Measurements from ENCODE around the gene NPHP3.
A peak's percentile ranks its signal among the peaks of the same experiment; 100 is the strongest.

Gene NPHP3

DNA sequence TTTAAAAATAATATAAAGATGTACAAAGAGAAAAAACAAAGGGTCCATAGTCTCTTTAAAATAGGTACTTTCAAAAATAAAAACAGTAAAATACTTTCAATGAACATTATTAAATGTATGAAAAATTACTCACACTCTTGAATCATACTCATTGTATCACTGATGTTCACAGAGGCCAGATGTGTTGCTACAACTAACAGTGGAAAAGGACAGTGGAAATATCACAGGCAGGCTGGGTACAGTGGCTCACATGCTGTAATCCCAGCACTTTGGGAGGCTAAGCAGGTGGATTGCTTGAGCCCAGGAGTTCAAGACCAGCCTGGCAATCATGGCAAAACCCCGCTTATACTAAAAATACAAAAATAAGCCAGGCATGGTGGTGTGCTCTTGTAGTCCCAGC lies 26.8 kb downstream of the NPHP3 start:
- no peak for DNase-seq

DNA sequence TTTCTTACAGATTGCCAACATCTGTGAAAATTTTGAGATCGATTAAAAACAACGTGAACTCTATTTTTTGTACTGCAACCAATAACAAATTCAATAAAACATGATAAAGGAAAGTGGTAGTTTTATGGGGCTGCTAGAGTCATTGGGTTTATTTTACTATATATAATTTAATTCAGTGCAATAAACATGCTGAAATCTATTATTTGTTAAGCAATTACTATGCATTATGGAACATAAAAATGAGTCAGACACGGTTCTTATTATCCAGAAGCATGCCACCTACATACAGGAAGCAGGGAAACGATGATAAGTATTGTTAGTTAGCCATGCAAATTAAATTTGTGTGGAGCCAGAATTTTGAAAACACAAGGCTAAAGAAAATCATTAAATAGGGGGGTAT lies 27.2 kb downstream of the NPHP3 start:
- DNase-seq, result no peak

DNA sequence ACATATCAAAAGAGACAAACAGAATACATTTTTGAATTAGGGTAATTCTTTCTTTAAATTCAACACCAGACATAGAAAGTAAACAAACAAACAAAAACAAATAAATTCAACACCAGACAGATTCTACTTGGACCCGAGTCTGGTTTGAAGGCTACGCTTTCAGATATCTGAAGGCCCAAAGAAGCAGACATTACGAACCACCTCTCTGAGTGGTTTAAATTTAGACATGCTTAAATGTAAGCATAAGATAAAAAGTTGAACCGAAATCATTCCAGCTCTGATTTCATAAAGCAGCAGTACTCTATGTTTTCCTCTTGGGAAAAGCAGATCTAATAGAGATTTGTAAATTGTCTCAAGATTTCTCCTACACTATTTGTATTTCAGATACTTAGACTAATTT lies 32.2 kb downstream of the NPHP3 start:
- no peak for DNase-seq

DNA sequence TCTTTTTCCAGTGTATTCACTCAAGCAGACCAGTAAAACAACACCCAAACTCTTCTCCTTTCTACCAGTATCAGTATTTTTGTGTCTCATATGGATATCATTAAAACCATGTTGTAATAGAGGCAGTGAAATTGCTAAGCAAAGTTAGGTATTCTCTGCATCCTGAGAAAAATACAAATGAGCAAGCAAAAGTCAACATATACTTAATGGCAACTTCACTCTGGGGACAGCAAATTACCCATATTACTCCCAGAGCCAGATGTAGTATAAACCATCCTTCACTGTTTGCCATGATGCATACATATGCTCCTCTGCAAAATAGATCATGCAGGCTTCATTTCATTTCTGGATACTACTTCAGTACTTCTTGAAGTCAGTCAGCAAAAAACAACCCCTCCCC lies 40.0 kb downstream of the NPHP3 start:
- no peak for DNase-seq

DNA sequence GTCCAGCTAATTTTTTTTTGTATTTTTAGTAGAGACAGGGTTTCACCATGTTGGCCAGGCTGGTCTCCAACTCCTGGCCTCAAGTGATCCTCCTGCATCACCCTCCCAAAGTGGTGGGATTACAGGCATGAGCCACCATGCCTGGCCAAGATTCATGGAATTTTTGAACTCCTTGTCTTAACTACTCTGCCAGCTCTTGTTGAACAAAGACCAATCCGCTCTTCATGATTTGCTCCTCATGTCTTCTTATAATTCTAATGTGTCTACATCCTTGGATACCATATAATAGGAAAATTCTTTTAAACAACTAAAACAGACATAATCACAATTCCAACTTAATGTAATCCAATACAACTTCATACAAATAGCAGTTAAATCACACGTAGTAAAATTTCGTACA lies 40.8 kb downstream of the NPHP3 start:
- no peak for DNase-seq

DNA sequence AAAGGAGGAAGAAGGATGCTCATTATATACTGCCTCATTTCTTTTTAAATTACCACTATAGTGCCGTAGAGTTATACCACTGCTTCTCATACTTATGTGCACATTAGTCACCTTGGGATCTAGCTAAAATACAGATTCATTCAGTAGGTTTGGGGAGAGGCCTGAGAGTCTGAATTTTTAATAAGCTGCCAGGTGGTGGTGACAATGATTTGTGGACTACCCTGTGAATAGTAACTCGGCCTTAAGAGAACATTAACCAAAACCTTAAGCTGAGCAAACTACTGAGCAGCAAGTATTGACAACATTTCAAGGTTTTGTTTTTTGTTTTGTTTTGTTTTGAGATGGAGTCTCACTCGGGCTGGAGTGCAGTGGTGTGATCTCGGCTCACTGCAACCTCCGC lies 42.3 kb downstream of the NPHP3 start:
- DNase-seq, result no peak

DNA sequence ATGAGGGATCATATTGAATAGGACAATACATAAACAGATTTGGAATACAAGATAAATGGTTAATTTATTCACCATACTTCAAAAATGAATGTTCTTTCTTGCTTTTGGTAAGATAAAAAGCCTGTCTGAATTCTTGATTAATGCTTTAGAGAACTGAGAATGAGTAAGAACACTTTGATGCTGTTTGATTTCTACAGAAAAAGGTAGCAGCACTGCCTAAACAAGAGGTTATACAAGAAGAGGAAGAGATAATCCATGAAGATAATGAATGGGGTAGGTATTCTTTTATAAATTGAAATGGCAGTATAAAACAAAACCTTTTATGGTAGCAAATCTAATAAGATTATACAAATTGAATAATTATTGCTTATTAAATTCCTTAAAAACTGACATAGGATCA lies 46.8 kb downstream of the NPHP3 start:
- no peak for DNase-seq

DNA sequence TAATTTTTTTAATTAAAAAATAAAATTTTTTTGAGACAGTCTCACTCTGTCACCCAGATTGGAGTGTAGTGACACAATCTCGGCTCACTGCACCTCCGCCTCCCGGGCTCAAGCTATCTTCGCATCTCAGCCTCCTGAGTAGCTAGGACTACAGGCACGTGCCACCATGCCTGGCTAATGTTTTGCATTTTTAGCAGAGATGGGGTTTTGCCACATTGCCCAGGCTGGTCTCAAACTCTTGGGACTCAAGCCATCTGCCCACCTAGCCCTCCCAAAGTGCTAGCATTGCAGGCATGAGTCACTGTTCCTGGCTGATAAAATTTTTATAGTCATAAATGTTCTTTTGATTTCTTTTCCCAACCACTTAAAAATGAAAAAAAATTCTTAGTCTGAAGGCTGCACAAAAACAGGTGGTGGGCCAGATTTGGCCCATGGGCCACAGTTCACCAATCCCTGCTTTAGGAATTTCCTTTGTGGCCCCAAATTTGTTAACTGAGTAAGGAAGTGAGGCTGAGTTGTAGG lies 52.9 kb downstream of the NPHP3 start:
- DNase-seq, result no peak

DNA sequence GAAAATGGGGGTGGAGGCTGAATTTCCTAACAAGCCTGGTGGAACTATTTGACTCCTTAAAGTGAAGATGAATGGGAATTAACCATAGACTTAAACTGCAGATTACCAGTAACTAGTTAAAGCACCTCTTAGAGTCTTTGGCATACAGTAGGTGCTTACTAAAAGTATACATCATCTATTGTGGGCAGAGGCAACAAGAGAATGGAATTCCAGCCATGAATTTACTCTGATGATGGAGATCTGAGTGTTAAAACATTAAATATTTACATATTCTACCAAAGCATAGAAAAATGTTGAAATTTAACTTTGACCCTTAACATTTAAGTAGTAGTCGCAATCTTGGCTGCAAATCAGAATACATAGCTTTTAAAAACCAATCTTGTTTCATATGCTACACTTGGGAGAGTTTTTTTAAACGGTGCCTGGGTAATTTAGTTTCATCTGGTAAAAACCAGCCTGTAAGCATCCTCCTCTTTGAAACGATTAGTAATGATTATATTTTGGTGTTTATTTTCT lies 56.9 kb downstream of the NPHP3 start:
- DNase-seq, result no peak

DNA sequence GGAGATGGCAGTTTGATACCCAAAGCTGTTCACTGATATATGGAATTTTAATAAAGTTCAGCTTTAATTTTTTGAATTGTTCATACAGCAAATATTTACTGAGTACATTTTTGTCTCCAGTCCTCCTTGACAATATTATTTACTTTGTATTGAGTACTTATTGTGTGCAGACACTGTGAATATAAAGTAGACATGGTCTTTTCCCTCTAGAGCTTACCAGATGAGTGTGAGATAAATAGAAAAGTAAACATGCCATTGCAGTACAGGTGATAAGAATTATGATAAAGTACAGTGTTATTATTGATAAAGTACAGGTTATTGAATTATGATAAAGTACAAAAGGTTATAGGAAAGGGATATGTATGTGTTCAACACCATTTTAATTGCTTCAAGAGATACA lies 60.0 kb downstream of the NPHP3 start:
- DNase-seq, result no peak

DNA sequence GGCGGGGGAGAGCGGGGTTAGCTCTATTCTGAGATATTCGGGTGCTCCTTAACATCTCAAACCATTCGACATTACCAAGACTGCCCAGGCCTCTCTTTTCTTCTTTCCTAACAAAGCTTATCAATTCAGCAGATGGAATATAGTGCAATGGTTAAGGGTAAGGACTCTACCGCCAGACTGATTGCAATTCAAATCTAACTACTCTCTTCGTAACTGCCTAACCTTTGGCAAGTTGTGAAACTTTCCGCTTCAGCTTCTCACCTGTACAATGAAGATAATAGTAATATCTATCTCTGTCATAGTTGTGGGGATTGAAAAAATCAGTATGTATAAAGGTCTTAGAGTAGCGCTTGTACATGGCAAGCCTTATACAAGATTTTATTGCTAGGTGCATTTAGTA lies 61.1 kb downstream of the NPHP3 start:
- DNase-seq, result no peak

DNA sequence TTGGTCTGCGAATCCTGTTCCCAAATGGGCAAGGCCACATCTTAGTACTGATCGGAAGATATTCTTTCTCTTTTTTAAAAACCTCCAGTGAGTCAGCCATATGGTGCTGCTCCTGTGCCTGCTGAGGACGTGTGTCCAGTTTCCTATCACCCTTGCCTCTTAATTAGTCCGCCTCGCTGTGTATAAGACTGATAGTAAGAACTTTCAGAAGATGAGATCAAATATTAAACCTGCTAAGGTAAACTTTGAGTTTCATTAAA lies 61.5 kb downstream of the NPHP3 start:
- DNase-seq, result no peak

DNA sequence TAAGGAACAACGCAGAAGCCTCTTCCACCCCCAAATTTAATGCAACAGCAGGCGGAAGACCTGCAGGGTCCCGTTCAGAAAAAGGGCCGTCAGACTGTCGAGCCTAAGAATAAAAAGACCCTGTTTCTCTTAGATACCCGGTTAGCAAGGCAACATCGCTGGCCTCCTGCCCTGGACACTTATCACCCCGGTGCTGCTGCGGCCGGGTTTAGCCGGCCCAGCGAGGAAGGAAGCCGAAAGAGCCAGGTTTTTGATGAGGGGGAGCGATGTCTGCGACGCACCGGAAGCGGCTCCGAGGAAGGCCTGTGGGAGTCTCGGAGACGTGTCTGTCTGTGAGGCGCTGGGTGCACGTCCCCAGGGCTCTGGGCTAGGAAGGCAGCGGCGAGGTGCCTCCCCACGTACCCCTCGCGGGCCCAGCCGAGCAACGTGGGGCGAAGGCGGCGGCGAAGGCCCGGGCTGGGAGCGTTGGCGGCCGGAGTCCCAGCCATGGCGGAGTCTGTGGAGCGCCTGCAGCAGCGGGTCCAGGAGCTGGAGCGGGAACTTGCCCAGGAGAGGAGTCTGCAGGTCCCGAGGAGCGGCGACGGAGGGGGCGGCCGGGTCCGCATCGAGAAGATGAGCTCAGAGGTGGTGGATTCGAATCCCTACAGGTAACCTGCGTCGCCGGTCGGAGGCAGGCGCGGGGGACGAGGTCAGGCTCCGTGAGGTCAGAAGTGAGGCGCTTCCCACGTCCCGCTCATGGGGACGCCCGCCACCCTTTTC lies 62.0 kb downstream of the NPHP3 start, which contains the start of gene UBA5:
Gene UBA5 (plus strand): TSS at position 278 of the 759 bp plus-strand sequence. CDS start 209 bp downstream, at position 487.
- DNase-seq, result peak; percentile 21

DNA sequence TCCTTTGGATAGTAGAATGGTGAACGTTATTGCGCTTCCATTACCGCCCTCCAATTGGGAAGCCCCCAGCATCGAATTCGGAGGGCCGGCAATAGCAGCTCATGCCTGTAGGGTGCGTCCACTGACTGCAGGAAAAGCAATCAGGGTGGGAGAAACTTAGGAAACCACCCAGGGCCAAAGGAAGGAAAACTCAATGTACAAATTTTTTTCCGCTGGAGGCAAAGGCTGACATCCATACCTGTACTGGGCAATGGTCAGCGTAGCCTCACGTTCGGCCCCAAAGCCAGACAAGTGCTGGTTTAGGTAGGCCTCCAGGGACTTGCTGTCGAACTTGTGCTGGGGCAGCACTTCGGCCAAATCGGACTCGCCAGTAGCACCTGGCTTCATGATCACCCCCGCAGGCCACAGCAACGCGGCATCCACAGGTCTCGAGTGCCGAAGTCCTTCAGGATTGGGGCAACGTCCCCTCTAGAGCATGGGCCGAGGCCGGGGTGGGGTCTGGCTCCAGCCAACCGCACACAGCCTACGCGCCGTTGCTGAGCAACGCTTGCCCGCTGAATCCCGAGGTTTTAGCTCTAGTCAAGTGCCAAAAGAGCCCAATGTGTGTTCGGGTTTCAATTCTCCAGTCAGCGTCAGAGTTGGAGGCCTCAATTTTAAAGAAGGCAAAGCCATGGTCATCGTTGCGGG lies 62.7 kb downstream of the NPHP3 start, which contains the start of gene ACAD11:
Gene ACAD11 (minus strand): TSS at position 445 of the 687 bp plus-strand sequence. CDS start 58 bp downstream, at position 387.
- DNase-seq, result peak; percentile 39

DNA sequence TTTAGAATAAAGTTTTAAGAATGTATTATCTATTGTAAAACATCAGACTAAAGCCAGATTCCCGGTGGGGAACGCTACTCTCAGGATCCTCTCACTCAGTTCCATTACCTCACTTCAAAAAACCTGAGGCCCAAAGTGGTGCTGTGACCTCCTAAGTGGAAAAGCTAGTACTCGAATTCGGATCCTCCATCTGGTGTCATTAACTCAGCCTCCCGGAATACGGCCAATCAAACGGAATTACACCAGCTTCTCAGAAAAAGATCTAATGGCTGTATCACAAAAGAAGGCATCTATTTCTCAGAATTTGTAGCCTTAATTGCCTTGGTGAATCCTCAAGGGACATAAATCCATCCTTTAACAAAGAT lies 63.2 kb downstream of the NPHP3 start:
- no peak for DNase-seq

DNA sequence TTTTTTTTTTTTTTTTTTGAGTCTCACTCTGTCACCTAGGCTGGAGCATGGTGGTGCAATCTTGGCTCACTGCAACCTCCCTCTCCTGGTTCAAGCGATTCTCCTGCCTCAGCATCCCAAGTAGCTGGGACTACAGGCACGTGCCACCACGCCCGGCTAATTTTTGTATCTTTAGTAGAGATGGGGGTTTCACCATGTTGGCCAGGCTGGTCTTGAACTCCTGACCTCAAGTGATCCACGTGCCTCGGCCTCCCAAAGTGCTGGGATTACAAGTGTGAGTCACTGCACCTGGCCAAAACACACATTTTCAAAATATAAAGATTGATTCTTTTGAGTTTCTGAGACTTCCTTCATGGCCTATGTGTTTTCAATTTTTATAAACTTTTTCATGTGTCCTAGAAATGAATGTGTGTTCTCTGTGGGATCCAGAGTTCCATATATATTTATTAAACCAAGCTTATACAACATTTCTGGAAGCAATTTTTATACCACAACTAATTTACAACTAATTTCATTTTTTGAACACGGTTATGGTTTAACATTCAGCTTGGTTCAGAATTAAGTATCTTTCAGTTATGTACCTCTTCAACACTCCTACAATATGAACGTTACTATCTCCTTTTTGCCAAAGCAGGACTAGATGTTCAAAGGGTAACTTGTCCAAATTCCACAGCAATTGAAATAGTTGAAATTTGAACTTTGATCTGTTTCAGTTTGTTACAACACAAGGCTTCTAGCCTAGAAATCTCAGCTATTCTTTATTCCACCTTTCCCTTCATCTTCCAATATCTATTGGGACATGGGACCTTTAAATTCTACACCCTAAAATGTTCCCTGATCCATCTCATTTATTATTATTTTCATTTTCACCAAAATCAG lies 64.1 kb downstream of the NPHP3 start:
- DNase-seq, result no peak

DNA sequence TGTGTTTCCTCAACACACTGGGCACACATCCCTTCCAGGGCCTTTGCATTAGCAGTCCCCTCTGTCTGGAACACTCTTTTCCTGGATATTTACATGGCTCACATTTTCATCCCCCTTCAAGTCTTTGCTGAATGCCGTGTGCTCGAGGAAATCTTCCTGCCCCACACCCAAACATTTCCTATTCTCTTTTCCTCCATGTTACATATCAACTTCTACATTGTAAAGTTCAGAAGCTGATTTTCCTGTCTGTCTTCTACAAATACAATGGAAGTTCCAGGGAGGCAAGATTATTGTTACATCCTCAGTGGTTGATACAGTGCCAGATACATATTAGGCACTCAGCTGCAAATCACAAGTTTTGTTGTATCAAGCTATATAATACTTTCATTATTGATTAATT lies 66.7 kb downstream of the NPHP3 start:
- DNase-seq, result no peak

DNA sequence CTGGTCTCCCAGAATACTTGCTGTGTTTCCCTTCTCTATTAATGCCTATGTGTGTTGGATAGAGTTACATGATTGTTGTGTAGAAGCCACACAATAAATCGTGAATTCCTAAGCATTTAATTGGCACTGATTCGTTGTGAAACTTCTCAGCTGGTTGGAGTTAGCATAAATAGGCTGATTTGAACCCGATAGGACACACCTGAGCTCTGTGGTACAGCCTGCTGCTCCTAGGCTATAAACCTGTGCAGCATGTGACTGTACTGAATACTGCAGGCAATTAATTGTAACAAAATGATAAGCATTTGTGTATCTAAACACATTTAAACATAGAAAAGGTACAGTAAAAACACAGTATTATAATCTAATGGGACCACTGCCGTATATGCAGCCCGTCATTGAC lies 67.5 kb downstream of the NPHP3 start:
- no peak for DNase-seq

DNA sequence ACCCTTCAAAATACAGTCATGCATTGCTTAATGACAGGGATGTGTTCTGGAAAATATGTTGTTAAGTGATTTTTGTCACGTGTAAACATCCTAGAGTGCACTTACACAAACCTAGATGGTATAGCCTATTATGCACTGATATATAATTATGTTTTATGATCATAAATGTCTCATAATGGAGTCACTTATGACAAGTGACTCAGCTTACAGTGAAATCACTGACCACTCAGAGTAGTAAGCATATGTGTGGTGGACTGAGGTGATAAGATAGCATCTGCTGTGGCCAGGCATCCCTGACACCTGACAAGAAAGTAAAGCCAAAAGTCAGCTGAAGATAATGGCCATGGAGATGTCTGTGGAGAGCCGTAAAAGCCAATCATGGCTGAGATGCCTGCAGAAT lies 68.0 kb downstream of the NPHP3 start:
- DNase-seq, result no peak

DNA sequence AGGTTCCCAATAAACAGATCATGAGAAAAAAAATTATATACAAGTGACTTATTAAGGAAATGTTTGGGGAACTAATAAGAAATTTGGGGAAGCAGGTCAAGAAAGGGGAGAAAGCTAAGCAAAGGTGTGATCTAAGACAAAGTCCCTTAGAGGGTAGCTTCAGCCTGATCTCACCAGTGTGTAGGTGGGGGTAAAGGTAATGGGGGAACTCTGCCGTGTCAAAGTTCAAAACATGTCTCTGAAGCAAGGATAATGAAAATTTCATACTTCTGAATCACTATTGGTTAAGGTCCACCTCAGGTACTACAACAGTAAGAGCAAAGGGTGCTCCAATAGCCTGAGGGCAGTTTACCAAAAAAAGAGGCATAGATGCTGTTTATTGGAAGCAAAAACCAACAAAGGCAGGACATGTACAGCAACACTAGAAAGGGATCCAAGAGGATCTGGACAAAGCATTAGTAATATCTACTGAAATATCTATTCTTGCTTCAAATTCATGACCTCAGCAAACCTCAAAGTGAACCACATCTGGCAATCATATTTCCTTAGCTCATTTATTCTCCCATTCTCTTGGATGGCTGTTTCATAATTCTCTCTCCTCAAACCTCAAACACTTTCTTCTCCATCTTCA lies 69.5 kb downstream of the NPHP3 start:
- no peak for DNase-seq

DNA sequence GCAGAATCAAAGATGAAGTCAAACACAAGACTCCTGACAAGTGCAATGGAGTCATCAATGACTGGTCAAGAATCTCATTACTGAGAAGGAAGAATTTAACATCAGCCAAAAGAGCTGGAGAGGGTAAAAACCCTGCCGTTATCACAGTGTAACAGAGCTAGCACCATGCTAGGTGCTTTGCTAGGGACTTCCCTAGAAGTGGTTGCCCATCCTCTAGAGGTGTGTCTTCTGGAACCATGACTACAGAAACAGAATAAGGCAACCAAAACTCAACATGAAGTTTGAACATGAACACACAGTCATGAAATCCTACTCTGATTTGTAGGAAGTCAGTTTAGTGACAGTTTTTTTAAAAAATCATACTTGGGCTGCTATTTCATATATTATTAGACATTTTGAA lies 72.1 kb downstream of the NPHP3 start:
- DNase-seq, result no peak

DNA sequence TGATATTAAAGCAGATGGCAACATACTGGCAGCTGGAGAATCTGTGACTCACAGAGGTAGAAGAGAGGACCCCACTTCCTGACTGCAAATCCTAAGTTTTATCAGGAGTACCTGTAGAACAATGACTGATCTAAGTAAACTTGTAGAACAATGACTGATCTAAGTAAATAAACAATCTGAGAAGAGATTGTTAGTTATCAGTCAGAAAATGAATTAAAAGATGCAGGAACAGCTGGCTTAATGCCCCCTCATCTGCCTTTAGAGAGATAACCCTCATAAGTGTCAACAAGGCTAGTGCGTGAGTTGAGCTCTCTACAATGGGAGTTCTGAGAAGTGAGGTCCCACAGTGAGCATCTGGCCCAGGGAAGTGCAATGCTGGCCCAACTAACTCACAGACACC lies 77.2 kb downstream of the NPHP3 start:
- no peak for DNase-seq

DNA sequence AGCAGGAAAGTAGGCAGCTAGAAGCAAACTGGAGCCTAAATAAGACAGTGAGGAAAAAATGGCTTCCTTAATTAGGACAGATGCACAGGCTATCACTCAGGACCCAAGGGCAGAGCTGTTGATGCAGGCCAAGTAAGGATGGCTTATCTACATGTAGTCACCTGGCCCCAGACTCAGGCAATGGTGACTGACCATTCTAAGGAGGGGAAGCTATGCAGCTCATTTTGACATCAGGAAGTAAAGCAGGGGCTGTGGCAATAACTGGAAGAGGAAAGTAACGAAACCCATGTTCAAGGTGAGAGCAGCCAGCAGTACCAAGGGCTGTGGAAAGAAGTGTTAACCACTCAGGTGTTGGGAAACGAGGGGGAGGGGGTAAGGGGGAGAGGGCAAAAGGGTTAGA lies 78.8 kb downstream of the NPHP3 start:
- DNase-seq, result no peak

All from NCI-H226 (cell line).